ENCODE results near the gene GSTO1.
"Not testable (repeated sequence)": the region's sequence is repeated elsewhere in the genome, so short reads cannot be mapped to it uniquely, and the experiment has no call there.

GSTO1 gene

DNA sequence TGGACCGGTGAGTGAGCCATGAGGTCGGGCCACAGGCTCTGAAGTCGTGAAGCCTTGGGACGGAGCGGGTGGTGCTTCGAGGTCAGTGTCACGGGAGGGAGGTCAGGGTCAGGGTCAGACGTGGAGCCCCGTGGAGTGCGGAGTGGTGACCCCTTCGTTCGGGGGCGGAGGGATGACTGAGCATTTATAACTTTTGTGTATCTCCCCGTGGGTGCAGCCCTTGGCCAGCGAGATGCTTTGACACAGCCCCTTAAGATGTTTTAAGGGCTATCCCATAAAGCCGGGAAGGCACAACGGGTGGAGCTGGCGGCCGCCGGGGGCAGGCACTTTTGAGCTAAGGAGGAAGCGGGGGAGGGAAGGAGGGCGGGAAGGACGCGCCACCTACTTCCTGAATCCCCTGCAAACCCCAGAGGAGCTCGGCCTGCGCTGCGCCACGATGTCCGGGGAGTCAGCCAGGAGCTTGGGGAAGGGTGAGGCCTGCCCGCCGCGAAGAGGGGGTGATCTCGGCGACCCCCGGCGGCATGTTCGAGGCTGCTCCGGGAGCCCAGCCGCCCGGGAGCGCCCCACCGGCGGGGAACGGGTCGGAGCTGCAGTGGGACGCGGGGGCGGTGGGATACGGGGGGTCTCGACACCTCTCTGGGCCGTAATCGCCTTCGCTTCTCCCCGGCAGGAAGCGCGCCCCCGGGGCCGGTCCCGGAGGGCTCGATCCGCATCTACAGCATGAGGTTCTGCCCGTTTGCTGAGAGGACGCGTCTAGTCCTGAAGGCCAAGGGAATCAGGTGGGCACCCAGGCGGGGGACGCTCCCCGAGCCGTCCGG is at the start of gene GSTO1:
TSS of gene GSTO1 (plus strand) at position 400 of the 818 bp plus-strand sequence. CDS start at position 437, 37 bp downstream.
- peak; percentile 10 for DNase-seq

DNA sequence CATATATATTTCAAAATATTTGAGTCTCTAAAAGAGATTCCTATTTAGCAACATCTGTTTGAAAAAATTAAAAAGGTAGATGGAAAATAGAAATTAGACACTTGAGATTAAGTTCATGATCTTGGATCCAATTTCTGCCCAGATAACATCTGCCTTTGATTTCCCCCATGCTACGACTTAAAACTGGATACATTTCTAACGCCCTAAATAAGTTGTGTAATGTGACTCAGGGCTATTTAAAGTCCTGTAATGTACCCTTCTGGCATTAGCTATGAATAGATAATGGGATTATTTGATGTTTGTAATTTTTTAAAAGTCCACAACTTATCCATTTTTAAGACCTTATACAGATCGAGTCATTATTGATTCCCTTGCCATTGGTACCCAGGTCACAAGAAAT is 46.0 kb upstream of the GSTO1 start:
- DNase-seq, result no peak

DNA sequence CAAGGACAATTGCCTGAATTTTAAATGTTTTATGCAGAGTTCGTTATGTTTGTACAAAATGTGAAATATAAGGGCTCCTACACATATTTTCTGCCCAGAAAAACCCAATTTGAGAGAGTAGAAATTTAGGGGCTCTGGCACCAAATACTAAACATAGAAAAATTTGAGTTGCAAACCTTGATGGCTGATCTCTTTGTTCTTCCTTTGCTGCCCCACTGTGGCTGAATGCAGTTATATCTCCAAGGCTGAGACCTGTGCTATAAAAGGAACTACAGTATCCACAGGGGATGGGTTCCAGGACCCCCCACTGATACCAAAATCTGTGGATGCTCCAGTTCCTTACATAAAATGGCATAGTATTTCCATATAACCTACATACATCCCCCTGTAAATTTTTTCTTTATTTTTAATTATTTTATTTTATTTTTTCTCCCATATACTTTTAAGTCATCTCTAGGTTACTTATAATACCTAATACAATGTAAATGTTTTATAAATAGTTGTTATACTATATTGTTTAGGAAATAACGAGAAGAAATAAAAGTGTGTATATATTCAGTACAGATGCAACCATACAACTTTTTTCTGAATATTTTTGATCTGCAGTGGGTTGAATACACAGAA is 45.0 kb upstream of the GSTO1 start:
- DNase-seq, result no peak

DNA sequence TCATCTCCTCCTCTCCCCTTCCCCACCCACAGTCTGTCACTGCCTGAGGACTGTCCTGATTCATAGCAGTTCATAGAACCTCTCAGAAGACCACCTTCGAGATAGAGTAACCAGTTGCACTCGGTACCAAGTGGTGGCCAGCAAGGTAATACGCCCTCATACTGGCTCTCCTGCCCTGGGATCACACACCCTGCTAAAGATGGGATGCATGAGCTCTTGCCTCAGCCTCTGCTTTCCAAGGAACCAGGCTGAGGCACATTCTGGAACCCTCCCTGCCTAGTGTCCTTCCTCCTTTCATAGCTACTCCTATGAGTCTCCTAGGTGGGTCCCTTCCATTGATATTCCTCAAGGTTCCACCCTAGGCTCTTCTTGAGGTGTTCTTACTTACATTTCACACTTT is 38.1 kb upstream of the GSTO1 start:
- DNase-seq, result no peak

DNA sequence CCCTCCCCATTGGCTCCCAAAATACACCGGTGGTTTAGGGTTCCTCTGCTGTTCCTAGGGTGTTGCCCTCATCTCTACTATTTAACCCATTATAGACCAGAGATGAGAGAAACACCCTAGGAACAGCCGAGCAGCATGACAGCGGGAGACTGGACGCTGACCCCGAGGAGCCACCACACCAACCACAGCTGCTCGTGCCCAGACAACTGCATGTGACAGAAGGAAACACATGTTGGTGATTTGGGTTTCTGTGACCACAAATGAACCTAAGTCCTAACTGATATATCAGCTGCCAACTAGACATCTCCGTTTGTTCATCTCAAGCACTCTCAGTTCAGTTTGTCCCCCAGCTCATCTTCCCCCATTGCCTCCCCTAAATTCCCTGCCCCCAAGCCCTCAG is 35.9 kb upstream of the GSTO1 start:
- DNase-seq, result no peak

DNA sequence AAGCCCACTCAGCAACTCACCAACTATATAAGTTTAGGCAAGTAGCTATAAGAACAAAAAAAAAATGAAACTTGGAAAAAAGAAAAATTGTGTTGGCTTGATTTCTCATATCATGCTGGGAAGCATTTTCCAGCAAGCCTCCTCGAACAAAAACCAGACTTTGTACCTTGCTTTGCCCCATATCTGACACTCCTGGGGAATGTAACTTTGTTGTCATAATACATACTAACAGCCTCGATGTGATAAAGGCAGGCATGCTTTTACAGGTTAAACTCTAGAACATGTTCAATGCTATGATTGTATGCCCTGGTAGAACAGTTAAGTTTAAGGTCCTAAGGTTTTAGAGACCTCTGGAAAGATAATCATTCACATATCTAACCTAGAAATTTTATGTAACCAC is 34.2 kb upstream of the GSTO1 start:
- no peak for DNase-seq

DNA sequence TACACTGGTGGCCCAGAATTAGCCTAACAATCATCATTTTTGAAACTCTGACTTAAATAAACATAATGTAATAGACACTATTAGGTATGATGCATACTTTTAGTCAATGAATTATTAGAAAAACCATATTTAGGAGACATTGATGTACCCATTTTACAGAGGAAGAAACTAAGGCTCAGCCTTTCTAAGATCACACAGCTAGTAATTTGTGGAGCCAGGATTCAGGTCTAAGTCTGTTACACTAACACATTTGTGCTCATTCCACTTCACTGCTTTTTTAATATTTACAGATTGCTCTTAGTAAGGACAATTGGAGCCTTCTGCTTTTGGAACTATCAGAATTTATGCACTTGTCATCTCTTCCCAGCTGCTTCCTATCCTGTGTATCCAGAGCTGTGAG is 31.4 kb upstream of the GSTO1 start:
- no peak for DNase-seq

DNA sequence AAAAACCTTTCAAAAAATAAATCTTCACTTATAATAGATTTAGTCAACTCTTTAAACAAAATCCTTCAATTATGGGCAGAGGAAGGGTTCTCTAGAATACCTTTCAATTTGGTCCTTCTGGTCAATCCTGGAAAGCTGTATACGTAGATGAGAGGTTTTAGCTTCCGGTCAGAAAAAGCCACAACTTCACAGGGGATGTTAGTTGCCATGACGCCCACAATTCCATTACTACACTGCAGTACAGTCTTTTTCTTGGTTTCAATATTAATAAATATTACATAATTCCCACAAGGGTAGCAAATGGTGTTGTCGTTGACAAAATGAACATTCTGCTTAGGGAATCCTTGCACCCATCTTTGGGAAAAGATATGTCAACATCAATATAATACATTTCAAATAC is 24.2 kb upstream of the GSTO1 start:
- DNase-seq, result no peak

DNA sequence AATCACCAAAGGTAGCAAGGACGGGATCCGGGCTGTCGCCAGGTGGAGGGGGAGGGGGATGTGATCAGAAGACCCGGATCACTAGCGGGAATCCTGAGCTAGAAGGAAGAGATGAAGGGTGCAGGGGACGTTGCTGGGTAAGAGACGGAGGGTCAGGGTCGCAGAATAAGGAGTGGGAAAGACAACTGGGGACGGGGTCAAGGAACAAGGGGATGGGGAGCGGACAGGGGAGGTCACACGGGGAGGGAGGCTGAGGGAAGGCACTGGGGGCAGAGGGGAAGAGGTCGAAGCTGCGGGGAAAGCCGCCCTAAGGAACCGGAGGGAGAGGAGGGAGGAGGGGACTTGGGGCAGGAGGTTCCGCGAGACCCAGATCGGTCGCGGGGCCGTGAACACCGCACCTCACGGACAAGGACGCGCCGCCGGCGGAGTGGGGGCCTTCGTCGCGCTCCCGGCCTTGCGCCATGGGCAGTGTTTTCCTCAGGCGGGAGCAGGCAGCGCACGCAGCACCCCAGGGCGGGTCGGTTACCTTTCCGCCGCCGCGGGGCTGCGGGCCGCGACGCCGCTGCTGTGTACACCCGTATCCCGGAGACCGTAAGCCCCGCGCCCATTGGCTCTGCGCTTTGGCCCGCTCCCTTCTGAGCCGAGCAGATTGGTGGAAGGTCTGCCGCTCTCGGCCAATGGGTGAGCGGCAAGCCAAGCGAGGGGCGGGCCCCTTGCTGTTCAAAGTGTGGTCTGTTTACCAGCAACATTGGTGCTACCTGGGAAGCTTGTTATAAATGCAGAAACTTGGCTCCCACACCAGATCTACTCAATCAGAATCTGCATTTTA is 22.7 kb upstream of the GSTO1 start, which contains the start of gene CFAP43:
TSS of gene CFAP43 (minus strand) at position 581 of the 829 bp plus-strand sequence. CDS start at position 463, 118 bp downstream.
- DNase-seq, result peak; percentile 71

DNA sequence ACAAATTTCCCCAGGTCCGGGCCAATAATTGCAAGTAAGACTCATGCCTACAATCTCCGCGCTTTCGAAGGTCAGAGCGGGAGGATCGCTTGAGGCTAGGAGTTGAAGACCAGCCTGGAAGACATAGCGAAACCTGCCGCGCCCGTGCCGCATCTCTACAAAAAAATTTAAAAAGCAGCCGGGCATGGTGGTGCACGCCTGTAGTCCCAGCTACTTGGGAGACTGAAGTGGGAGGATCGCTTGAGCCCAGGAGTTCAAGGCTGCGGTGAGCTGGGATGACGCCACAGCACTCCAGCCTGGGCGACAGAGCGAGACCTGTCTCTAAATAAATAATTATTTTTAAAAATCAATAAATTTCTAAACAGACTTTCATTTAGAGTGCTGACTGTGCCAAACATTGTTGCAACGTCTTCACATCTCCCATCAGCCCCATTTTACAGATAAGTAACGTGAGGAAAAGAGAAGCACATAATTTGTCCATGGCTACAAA is 22.0 kb upstream of the GSTO1 start:
- no peak for DNase-seq

DNA sequence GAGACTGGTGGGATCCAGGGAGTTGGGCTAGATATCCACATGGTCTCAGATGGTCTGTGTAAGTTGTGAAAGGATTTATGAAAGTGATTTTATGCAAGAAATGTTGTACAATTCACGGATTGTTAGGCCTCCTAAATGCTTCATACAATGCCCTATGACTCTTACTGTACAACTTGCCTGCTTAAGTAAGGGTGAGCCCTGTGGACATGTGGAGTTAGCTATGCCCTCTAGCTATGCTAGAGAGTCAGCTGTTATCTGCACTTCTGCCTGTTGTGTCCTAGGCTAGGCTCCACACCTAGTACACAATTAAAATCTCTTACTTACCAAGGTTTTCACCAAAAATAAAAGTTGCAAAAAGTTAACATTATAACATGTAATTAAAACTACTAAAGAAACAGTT is 20.9 kb upstream of the GSTO1 start:
- no peak for DNase-seq

DNA sequence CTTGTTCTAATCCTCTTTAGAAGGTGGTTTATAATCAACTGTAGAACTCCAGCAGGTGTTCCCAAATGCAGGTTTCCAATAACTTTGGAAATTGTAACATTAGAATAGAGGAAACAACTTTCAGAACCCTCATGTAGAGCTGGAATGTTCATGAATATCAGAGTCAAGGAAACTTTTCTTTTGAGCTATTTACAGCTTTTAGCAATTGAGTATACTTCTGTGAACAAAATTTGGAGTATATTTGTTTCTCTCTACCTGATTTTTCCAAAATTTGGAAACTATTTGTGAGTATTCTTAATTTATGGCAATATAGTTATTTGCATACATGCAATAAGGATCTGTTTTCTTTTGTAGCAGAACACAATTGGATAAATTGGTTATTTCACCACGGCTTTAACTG is 19.8 kb upstream of the GSTO1 start:
- no peak for DNase-seq

DNA sequence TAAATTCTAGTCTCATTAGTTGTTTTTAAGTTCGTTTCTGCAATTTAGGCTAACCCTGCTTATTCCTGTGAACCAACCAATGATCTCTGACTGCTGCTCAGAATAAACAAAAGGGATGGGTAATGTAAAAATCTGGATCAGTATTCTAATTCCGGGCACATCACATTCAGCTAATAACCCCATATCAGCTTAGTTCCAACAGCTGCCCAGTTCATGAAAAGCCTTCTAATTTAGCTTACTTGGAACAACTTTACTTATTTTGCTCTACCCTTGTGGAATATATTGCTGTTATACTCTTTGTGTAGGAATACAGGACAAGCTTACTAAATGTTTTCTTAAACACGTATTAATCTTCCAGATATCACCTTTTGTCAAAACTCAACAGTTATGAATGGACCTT is 18.9 kb upstream of the GSTO1 start:
- DNase-seq, result no peak

DNA sequence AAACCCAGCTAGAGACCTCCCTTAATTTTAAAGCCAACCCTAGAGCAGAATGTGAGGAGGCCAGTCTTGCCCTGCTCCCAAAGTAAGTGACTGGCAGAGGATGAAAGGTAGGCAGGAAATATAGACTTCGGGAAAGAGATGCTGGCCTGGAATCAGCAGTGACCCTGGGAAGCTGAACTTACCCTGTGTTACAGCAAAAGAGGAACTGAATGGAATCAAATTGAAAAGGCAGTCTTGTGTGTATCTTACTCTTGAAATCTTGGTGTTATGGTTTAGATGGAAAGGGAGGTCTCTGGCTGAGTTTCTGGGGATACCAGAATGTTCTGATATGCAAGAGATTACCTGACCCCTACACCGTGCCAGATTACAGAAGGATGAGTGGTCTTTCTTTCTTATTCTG is 14.6 kb upstream of the GSTO1 start:
- DNase-seq, result no peak

DNA sequence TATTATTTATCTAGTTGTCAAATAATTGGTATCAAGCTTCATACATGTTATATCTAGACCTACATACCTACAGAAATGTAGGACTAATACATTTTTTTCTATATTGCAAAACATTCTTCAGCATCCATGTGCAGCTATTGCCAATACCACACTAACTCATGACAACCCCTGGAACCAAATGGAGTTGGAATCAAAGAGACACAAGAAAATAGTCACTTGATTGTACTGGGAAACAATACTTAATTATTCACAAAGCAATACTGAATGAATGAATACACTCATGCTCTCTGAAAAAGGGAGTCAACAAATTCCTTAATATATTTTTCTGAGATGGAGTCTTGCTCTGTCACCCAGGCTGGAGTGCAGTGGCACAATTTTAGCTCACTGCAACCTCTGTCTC is 12.1 kb upstream of the GSTO1 start:
- DNase-seq, result no peak

DNA sequence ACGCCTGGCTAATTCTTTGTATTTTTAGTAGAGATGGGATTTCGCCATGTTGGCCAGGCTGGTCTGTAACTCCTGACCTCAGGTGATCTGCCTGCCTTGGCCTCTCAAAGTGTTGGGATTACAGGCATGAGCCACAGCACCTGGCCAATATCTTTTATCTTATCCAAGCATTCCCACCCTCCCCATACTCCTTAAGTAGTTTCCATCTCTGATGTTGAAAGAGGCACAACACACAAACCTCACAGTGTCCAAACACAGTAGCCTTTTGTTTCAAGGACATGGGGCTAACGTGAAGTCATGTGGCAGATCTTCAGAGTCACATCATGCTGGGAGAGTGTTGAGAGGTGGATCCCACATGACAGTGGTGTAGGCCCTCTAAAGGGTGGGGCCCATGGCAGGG is 11.7 kb upstream of the GSTO1 start:
- DNase-seq, result not testable (repeated sequence)

DNA sequence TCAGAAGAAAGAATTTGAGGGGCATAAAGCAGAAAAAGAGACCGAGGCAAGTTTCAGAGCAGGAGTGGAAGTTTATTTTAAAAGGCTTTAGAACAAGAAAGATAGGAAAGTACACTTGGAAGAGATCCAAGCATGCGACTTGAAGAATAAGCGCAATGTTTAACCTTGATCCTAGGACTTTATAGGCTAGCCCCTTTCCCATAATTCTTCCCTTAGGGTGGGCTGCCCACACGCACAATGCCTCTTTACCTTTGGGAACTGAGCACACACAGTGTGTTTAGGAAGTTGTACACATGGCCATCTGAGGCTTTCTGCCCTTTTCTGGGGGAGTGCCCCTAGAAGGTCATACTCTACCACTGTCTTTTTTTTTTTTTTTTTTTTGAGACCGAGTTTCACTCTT is 11.2 kb upstream of the GSTO1 start:
- DNase-seq, result no peak

DNA sequence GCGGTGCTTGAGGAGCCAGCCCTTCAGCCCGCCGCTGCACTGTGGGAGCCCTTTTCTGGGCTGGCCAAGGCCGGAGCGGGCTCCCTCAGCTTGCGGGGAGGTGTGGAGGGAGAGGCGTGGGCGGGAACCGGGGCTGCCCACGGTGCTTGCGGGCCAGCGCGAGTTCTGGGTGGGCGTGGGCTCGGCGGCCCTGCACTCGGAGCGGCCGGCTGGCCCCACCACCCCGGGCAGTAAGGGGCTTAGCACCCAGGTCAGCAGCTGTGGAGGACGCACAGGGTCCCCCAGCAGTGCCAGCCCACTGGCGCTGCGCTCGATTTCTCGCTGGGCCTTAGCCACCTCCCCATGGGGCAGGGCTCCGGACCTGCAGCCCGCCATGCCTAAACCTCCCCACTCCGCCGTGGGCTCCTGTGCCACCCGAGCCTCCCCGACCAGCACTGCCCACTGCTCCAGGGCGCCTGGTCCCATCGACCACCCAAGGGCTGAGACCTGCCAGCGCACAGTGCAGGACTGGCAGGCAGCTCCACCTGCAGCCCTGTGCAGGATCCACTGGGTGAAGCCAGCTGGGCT is 9.5 kb upstream of the GSTO1 start:
- no peak for DNase-seq

DNA sequence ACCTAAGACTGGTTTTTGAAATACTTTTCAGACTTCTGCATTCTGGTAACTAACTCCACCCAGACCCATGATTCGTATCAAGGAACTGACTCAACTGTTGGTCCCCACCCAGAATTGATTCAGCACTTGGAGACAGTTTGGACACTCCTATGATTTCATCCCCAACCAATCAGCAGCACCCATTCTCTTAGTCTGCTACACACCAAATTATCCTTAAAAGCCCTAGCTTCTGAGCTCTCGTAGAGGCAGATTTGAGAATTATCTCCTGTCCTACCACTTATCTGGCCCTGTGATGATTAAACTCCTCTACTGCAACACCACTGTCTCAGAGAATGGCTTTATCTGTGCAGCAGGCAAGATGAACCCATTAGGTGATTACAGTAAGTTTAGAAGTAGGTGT is 7.7 kb upstream of the GSTO1 start:
- DNase-seq, result no peak

DNA sequence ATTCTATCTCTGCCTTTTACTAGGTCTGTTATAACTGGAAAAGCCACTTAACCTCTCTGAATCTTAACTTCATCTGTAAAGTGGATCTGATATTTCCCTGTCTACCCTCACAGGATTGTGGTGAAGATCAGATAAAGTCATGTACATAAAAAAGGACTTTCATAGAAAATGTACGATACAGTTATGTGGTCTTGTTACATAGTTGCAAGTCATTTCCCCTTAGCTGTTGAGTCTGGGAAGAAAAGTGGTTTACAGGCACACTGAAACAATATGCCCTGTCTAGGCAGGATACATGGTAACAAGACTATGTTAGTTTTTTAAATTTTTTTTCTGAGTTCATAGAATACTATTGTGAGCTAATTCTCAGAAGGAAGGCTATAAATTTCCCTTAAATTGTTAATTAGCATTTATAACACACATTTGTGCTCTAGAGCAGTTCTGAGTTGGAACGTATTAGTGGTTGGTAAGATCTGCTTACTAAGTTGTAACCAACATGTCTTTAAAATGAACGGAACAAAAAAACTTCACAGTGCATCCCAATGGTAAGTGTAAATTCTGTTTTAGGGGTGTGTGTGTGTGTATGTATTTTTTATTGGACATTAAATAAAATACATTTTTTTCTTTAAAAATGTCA is 7.1 kb upstream of the GSTO1 start:
- no peak for DNase-seq

DNA sequence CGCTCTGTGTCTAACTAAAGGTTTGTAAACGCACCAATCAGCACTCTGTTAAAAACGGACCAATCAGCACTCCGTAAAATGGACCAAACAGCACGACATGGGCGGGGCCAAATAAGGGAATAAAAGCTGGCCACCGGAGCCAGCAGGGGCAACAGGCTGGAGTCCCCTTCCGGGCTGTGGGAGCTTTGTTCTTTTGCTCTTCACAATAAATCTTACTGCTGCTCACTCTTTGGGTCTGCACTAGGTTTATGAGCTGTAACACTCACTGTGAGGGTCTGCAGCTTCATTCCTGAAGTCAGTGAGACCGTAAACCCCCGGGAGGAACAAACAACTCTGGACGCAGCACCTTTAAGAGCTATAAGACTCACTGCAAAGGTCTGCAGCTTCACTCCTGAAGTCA is 5.8 kb upstream of the GSTO1 start:
- DNase-seq, result not testable (repeated sequence)

DNA sequence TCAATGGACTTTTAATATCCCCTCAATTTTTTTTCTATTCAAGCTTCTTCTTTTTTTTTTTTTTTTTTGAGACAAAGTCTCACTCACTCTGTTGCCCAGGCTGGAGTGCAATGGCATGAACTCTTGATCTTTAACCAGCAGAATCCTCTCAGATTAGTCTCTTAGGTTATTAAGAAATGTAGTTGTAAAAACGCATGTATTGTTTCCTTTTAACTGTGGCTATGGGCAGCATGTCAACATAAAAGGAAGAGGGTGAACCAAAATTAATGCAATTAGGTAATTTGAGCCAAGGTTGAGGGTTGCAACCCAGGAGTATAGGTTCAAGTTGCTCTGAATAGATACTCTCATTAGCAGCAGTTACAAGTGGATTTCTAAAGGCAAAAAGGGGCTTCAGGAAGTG is 4.3 kb upstream of the GSTO1 start:
- no peak for DNase-seq

DNA sequence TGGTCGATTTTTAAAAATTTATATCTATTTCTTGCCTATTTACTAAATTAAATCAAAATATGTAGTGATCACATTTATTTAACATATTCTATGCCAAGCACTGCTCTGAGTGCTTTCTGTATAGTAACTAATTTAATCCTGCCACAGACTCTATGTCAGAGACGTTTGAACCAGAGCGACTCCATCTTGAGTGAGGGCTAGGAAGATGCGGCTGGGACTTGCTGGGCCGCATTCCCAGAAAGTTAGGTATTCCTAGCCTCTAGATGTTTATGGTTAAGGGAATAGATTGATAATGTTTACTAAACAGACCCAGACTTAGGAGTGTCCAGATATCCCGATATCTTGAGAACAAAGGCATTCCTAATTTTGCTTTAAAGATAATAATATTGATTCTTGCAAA is 3.2 kb upstream of the GSTO1 start:
- DNase-seq, result no peak
